GM20000 (cell line): ENCODE results near the gene MLX.

Experiments
- DNase-seq: peaks from one replicate; pipeline ENCODE4 v3.0.0; 2012; ENCODE audit warnings: low spot score
- CTCF ChIP-seq: IDR thresholded peaks from 2 replicates; pipeline ENCODE4 v1.5.1; 2012; ENCODE audit warnings: mild to moderate bottlenecking, control low read depth; ENCODE audit errors: extremely low read depth, missing control alignments

MLX gene

DNA sequence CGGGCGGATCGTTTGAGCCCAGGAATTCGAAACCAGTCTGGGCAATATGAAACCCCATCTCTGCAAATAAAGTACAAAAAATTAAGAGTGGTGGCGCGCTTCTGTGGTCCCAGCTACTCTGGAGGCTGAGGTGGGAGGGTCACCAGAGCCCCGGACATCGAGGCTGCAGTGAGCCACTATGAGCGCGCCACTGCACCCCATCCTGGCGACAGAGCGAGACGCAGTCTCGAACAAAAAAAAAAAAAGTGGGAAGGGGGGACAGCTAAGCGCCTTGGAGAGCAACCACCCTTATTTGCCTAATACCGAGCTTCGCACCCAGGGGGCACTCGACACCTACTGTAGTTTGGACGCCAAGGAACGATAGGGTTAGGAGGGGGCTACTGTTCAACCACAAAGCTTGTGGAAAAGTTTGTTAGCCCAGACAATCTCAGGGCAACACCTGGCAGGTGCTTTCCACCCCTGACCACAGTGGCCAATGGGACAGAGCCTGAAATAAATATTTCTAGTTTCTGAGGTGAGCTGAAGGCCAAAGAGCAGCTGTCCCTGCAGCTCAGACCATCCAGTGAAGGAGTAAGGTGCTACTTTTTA, 11.5 kb downstream of the MLX start:
- TF ChIP-seq CTCF = peak; percentile 82
- DNase-seq = peak; percentile 87

- TF ChIP-seq CTCF = no peak
- DNase-seq = no peak
Observed at GRCh38 chr17:42579794-42580551, 13.1 kb downstream of the MLX start.

GRCh38 chr17:42581744-42582270, 14.9 kb downstream of the MLX start:
- DNase-seq = no peak
- no peak for TF ChIP-seq CTCF

DNA sequence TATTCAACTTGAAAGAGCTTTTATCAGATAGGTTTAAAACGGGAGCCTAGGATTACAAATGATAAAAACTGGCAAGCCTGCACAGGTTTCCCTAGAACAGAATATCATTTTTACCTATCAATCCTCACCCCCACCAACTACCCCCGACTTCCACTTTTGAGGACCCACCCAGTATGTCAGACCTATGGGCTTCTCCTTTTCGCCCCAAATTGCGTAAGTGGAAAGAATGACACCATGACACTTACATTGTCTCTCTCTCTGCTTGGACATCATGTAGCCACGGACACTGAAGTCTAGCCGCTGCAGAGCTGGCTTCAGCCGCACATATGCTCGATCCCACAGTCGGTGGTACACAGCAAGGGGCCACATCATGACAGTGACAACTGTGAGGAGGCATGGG, 18.0 kb downstream of the MLX start:
- no peak for TF ChIP-seq CTCF
- DNase-seq = no peak

DNA sequence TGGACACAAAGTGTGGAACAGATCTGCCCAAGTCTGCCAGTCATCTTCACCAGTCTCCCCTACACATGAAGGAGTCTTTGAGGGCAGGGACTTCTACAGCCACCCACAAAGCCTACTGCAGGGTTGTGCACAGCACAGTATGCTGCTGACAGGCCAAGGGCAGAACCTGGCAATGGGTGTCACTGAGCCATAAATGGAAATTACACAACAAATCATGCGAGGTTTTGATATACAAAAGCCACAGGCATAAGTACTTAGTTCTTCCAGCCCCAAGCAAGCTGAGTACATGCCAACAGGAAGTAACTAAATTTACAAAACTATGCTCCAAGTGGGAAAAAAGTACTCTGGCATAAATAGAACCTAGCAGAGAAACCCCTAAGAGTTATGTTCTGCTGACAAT, 18.5 kb downstream of the MLX start:
- no peak for DNase-seq
- no peak for TF ChIP-seq CTCF

DNA sequence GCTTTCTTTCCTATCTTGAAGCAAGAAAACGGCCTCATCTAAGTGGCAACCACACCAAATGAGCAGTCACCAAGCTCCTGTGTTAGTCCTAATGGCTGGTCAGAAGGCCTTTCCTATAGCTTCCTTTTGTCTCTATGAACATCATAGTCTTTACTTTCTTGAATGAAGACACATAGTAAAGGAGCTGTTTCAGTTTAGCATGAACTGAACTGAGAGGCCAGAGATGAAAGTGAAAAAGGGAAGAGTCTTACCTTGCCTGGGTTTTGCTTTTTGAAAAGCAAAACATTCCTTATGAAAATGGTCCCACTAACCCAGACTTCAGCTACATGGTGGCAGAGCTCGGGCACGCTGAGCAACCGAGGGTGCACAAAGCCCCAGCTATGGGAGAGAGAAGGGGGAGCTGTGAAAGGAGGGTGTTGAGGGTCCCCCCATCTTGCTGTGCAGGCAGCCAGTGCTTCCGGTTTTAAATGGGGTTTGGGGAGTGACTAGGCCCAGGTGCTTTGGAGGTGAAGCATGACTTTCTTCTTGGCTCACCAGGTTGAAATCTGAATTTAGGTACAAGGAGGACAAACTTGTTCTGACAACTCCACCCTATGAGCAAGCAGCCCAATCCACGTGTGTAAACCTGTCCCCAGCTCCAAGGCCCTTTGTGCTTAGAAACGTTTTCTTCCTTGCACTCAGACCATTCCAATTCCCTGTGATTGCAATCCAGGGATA, 19.8 kb downstream of the MLX start:
- TF ChIP-seq CTCF = no peak
- DNase-seq = peak; percentile 65

GRCh38 chr17:42590886-42591285, 24.0 kb downstream of the MLX start:
- no peak for TF ChIP-seq CTCF
- no peak for DNase-seq
